ENCODE data around the gene AUTS2.

AUTS2 gene

DNA sequence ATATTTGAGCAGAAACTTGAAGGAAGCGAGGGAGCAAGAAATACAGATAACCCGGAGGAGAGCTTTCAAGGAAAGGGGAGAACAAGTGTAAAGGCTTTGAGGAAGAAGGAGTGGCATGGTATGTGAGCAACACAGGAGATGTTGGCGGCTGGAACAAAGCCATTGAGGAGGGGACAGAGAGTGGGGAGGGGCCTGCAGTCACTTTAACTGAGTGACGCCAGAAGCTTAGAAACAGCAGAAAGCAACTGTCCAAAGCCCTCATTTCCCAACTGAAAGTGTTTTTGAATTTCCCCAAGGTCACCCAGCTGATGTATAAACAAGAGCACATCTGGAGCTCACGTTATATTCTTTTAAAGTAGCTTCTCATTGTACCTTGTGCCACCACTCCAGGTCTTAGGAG lies 19.1 kb downstream of the AUTS2 start:
- H3K9me3 ChIP-seq (ENCODE audit: control insufficient read depth, insufficient read depth, low read depth, low read length): no peaks in the 10 kb centered on the region
- no peak overlapping the region for H3K27ac ChIP-seq (ENCODE audit: extremely low read depth, low read depth, low read length)
- TF ChIP-seq ZNF416 (tag by site-specific recombination; IDR thresholded peaks at IDR 0.05) (no peak), ZBTB20 (tag by site-specific recombination; IDR thresholded peaks at IDR 0.05) (peak; percentile 37; the same call in 1 of the 2 replicates), PRDM1 (tag by site-specific recombination; IDR thresholded peaks at IDR 0.05) (peak; percentile 27; the same call in 1 of the 2 replicates)
- ChIA-PET POLR2A (no interaction called here), CTCF (interaction anchor here (0.8 kb wide), 1 partner anchor 60 kb away, joined by 3 read pairs; no protein-coding TSS in a partner anchor)
- peaks cover 42% of the 10 kb centered on the region for H3K4me1 ChIP-seq (ENCODE audit: control insufficient read depth, insufficient read depth, low read length)
- no peaks in the 10 kb centered on the region for H3K36me3 ChIP-seq (ENCODE audit: control insufficient read depth in 2 of 2, insufficient read depth in 1 of 2, low read length in 2 of 2)
- H3K4me3 ChIP-seq (ENCODE audit: low read depth, low read length): no peak overlapping the region

- H3K9me3 ChIP-seq (ENCODE audit: control insufficient read depth, insufficient read depth, low read depth, low read length): no peaks in the 10 kb centered on the region
- TF ChIP-seq ZNF311 (tag by site-specific recombination; IDR thresholded peaks at IDR 0.05; ENCODE audit: borderline replicate concordance) (no peak), PRDM1 (tag by site-specific recombination; IDR thresholded peaks at IDR 0.05) (peak; percentile 70)
- POLR2A ChIA-PET: no interaction called here
- H3K4me1 ChIP-seq (ENCODE audit: control insufficient read depth, insufficient read depth, low read length): peaks cover 46% of the 10 kb centered on the region
- no peak overlapping the region for H3K27ac ChIP-seq (ENCODE audit: extremely low read depth, low read depth, low read length)
- CTCF ChIA-PET: interaction anchor here (0.8 kb wide), 1 partner anchor 180 kb away, joined by 7 read pairs; no protein-coding TSS in a partner anchor
- no peaks in the 10 kb centered on the region for H3K36me3 ChIP-seq (ENCODE audit: control insufficient read depth in 2 of 2, insufficient read depth in 1 of 2, low read length in 2 of 2)
- no peak overlapping the region for H3K4me3 ChIP-seq (ENCODE audit: low read depth, low read length)
Observed at GRCh38 chr7:69619054-69619453, 20.8 kb downstream of the AUTS2 start.

DNA sequence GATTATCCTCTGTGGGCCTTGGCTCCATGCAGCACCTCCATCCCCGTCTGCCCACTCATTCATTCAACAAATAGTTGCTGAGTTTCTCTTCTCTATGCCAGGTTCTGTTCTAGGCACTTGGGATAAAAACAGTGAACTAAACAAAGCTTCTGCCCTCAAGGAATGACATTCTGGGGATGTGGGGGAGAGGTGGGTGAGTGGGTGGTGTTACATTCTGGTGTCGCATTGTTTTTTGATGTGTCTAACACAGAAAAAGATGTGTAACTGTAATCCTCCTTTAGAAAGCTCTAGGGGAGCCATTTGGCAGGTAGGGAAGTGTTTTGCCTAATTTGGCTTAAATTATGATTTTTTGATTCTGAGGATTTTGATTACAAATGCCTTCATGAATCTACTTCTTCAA lies 21.4 kb downstream of the AUTS2 start:
- TF ChIP-seq EGR2 (tag by site-specific recombination; IDR thresholded peaks at IDR 0.05; ENCODE audit: low read depth) (peak; percentile 88), ZFHX2 (tag by site-specific recombination; conservative IDR thresholded peaks at IDR 0.05) (peak; percentile 91), ZFP69B (tag by site-specific recombination; IDR thresholded peaks at IDR 0.05) (no peak), ZNF121 (tag by site-specific recombination; IDR thresholded peaks at IDR 0.05) (no peak), ZNF670 (tag by site-specific recombination; IDR thresholded peaks at IDR 0.05; ENCODE audit: low read depth) (no peak)
- TF ChIP-seq, protein P1, sequence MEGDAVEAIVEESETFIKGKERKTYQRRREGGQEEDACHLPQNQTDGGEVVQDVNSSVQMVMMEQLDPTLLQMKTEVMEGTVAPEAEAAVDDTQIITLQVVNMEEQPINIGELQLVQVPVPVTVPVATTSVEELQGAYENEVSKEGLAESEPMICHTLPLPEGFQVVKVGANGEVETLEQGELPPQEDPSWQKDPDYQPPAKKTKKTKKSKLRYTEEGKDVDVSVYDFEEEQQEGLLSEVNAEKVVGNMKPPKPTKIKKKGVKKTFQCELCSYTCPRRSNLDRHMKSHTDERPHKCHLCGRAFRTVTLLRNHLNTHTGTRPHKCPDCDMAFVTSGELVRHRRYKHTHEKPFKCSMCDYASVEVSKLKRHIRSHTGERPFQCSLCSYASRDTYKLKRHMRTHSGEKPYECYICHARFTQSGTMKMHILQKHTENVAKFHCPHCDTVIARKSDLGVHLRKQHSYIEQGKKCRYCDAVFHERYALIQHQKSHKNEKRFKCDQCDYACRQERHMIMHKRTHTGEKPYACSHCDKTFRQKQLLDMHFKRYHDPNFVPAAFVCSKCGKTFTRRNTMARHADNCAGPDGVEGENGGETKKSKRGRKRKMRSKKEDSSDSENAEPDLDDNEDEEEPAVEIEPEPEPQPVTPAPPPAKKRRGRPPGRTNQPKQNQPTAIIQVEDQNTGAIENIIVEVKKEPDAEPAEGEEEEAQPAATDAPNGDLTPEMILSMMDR (tag by site-specific recombination; IDR thresholded peaks at IDR 0.05): no peak
- TF ChIP-seq, protein P2, sequence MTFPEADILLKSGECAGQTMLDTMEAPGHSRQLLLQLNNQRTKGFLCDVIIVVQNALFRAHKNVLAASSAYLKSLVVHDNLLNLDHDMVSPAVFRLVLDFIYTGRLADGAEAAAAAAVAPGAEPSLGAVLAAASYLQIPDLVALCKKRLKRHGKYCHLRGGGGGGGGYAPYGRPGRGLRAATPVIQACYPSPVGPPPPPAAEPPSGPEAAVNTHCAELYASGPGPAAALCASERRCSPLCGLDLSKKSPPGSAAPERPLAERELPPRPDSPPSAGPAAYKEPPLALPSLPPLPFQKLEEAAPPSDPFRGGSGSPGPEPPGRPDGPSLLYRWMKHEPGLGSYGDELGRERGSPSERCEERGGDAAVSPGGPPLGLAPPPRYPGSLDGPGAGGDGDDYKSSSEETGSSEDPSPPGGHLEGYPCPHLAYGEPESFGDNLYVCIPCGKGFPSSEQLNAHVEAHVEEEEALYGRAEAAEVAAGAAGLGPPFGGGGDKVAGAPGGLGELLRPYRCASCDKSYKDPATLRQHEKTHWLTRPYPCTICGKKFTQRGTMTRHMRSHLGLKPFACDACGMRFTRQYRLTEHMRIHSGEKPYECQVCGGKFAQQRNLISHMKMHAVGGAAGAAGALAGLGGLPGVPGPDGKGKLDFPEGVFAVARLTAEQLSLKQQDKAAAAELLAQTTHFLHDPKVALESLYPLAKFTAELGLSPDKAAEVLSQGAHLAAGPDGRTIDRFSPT (tag by site-specific recombination; IDR thresholded peaks at IDR 0.05): no peak
- H3K4me3 ChIP-seq (ENCODE audit: low read depth, low read length): no peak overlapping the region
- H3K9me3 ChIP-seq (ENCODE audit: control insufficient read depth, insufficient read depth, low read depth, low read length): no peaks in the 10 kb centered on the region
- POLR2A ChIA-PET: no interaction called here
- CTCF ChIA-PET: interaction anchor here (0.8 to 1.0 kb wide), 3 partner anchors 10 to 180 kb away, joined by 3 to 7 read pairs (median 4); no protein-coding TSS in a partner anchor
- H3K36me3 ChIP-seq (ENCODE audit: control insufficient read depth in 2 of 2, insufficient read depth in 1 of 2, low read length in 2 of 2): no peaks in the 10 kb centered on the region
- H3K27ac ChIP-seq (ENCODE audit: extremely low read depth, low read depth, low read length): no peak overlapping the region
- peaks cover 49% of the 10 kb centered on the region for H3K4me1 ChIP-seq (ENCODE audit: control insufficient read depth, insufficient read depth, low read length)

DNA sequence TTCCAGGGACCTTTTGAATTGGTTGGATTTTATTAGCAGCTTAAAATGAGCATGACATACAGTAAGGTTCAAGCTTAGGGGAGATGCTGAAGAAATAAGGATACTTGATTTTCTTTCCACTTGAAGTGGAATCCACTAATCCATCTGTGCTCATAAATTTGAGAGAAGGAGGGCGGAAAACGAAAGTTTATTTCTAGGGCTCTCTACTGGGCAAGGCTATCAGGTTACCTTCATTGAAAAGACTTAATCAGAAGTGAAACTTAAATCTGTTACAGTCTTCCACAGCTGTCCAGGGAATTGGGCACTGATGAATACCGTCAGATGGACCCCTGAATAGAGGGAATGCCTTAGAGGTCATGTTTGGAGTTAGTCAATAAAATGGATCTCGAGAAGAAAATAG lies 21.8 kb downstream of the AUTS2 start:
- Histone ChIP-seq H3K36me3 (ENCODE audit: control insufficient read depth in 2 of 2, insufficient read depth in 1 of 2, low read length in 2 of 2) (no peaks in the 10 kb centered on the region), H3K4me1 (ENCODE audit: control insufficient read depth, insufficient read depth, low read length) (peaks cover 52% of the 10 kb centered on the region), H3K9me3 (ENCODE audit: control insufficient read depth, insufficient read depth, low read depth, low read length) (no peaks in the 10 kb centered on the region), H3K4me3 (ENCODE audit: low read depth, low read length) (no peak overlapping the region), H3K27ac (ENCODE audit: extremely low read depth, low read depth, low read length) (no peak overlapping the region)
- POLR2A ChIA-PET: no interaction called here
- CTCF ChIA-PET: interaction anchor here (0.9 to 1.0 kb wide), 2 partner anchors 9 to 123 kb away, joined by 3 to 4 read pairs; no protein-coding TSS in a partner anchor
- TF ChIP-seq ZNF398 (tag by site-specific recombination; IDR thresholded peaks at IDR 0.05) (no peak), ZNF549 (tag by site-specific recombination; IDR thresholded peaks at IDR 0.05) (no peak), ZBTB48 (tag by site-specific recombination; IDR thresholded peaks at IDR 0.05) (peak; percentile 47; the same call in 1 of the 2 replicates), GLIS2 (tag by site-specific recombination; IDR thresholded peaks at IDR 0.05) (no peak), ZNF112 (tag by site-specific recombination; IDR thresholded peaks at IDR 0.05) (no peak)
- TF ChIP-seq, protein P3, sequence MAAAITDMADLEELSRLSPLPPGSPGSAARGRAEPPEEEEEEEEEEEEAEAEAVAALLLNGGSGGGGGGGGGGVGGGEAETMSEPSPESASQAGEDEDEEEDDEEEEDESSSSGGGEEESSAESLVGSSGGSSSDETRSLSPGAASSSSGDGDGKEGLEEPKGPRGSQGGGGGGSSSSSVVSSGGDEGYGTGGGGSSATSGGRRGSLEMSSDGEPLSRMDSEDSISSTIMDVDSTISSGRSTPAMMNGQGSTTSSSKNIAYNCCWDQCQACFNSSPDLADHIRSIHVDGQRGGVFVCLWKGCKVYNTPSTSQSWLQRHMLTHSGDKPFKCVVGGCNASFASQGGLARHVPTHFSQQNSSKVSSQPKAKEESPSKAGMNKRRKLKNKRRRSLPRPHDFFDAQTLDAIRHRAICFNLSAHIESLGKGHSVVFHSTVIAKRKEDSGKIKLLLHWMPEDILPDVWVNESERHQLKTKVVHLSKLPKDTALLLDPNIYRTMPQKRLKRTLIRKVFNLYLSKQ (tag by site-specific recombination; IDR thresholded peaks at IDR 0.05; ENCODE audit: borderline replicate concordance): no peak
- TF ChIP-seq, protein P4, sequence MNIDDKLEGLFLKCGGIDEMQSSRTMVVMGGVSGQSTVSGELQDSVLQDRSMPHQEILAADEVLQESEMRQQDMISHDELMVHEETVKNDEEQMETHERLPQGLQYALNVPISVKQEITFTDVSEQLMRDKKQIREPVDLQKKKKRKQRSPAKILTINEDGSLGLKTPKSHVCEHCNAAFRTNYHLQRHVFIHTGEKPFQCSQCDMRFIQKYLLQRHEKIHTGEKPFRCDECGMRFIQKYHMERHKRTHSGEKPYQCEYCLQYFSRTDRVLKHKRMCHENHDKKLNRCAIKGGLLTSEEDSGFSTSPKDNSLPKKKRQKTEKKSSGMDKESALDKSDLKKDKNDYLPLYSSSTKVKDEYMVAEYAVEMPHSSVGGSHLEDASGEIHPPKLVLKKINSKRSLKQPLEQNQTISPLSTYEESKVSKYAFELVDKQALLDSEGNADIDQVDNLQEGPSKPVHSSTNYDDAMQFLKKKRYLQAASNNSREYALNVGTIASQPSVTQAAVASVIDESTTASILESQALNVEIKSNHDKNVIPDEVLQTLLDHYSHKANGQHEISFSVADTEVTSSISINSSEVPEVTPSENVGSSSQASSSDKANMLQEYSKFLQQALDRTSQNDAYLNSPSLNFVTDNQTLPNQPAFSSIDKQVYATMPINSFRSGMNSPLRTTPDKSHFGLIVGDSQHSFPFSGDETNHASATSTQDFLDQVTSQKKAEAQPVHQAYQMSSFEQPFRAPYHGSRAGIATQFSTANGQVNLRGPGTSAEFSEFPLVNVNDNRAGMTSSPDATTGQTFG (tag by site-specific recombination; IDR thresholded peaks at IDR 0.05; ENCODE audit: borderline replicate concordance): no peak
